ENCODE measurements around the gene FNIP2. TPM values are rescaled to one million over a fixed set of nuclear protein-coding genes. Genes with fewer than 3 reads are reported as not detected.

Gene FNIP2
- total RNA-seq, 6 donors from 2014 or later: 70.4 to 103 (median 83.2) TPM

GRCh38 chr4:158850800-158851644 lies 82.2 kb downstream of the FNIP2 start:
- 69 to 71% methylated on average over 7 of the region's 7 CpGs for WGBS, 2 donors
- DNase-seq (no peak), ATAC-seq (ENCODE audit: low FRiP score in 2 of 2) (peak in 1 of 2 donors; percentile 66)
- TF ChIP-seq CTCF (IDR thresholded peaks at IDR 0.05) (peak; percentile 47 to 70 (median 62)), POLR2AphosphoS5 (IDR thresholded peaks at IDR 0.05) (no peak)
- Histone ChIP-seq H3K27me3 (no peaks in the 10 kb centered on the region), H3K9me3 (no peaks in the 10 kb centered on the region), H3K27ac (no peak overlapping the region), H3K36me3 (peaks cover 0 to 26% (median 5%) of the 10 kb centered on the region in 4 donors), H3K4me1 (peaks cover 0 to 6% (median 4%) of the 10 kb centered on the region in 4 donors), H3K4me3 (no peak overlapping the region)

- H3K4me1 ChIP-seq: peaks cover 0 to 15% (median 4%) of the 10 kb centered on the region in 4 donors
- H3K4me3 ChIP-seq: no peak overlapping the region
- H3K9me3 ChIP-seq: no peaks in the 10 kb centered on the region
- 95% methylated on average over 6 of the region's 6 CpGs for WGBS, 2 donors
- H3K27ac ChIP-seq: no peak overlapping the region
- no peak for ATAC-seq (ENCODE audit: low FRiP score in 2 of 2)
- no peaks in the 10 kb centered on the region for H3K27me3 ChIP-seq
- peaks cover 0 to 19% (median 2%) of the 10 kb centered on the region in 4 donors for H3K36me3 ChIP-seq
- TF ChIP-seq POLR2A (IDR thresholded peaks at IDR 0.05) (no peak), EP300 (IDR thresholded peaks at IDR 0.05) (no peak), CTCF (IDR thresholded peaks at IDR 0.05) (no peak), POLR2AphosphoS5 (IDR thresholded peaks at IDR 0.05) (no peak)
- DNase-seq: no peak
Measured at GRCh38 chr4:158854236-158854635, 85.4 kb downstream of the FNIP2 start.

- peak in 5 of 6 experiments; percentile 26 to 59 (median 45) for TF ChIP-seq CTCF (IDR thresholded peaks at IDR 0.05)
- no peak for TF ChIP-seq POLR2AphosphoS5 (IDR thresholded peaks at IDR 0.05)
- TF ChIP-seq EP300 (IDR thresholded peaks at IDR 0.05): no peak
- no peak for TF ChIP-seq POLR2A (IDR thresholded peaks at IDR 0.05)
- Histone ChIP-seq H3K4me3 (no peak overlapping the region), H3K4me1 (peaks cover 0 to 9% (median 0%) of the 10 kb centered on the region in 4 donors), H3K9me3 (no peaks in the 10 kb centered on the region), H3K36me3 (peaks cover 7 to 35% (median 12%) of the 10 kb centered on the region in 4 donors), H3K27ac (no peak overlapping the region), H3K27me3 (no peaks in the 10 kb centered on the region)
- 64 to 70% methylated on average over 2 of the region's 2 CpGs for WGBS, 2 donors
- ATAC-seq (ENCODE audit: low FRiP score in 2 of 2) (peak in 1 of 2 donors; percentile 71), DNase-seq (no peak)
Measured at GRCh38 chr4:158856852-158857251, 88.0 kb downstream of the FNIP2 start.

GRCh38 chr4:158857951-158858350 lies 89.1 kb downstream of the FNIP2 start:
- peaks cover 11 to 46% (median 19%) of the 10 kb centered on the region in 4 donors for H3K36me3 ChIP-seq
- ATAC-seq (ENCODE audit: low FRiP score in 2 of 2): no peak
- no peaks in the 10 kb centered on the region for H3K27me3 ChIP-seq
- DNase-seq: no peak
- H3K27ac ChIP-seq: no peak overlapping the region
- H3K9me3 ChIP-seq: no peaks in the 10 kb centered on the region
- H3K4me1 ChIP-seq: peaks cover 0 to 9% (median 0%) of the 10 kb centered on the region in 4 donors
- no peak overlapping the region for H3K4me3 ChIP-seq
- no peak for TF ChIP-seq POLR2A (IDR thresholded peaks at IDR 0.05)
- TF ChIP-seq EP300 (IDR thresholded peaks at IDR 0.05): no peak
- no peak for TF ChIP-seq CTCF (IDR thresholded peaks at IDR 0.05)
- TF ChIP-seq POLR2AphosphoS5 (IDR thresholded peaks at IDR 0.05): no peak
- 83 to 87% methylated on average over 1 of the region's 1 CpG for WGBS, 2 donors

Measured in upper lobe of left lung (tissue), 6 donors.